PC-9 (cell line): Measurements from ENCODE around the gene PDSS1. TPM values are rescaled to one million over a fixed set of nuclear protein-coding genes. Genes with fewer than 3 reads are reported as not detected.

Experiments used
- BruUV-seq: library from RNA; stranded (reverse); fragments of 400-500 nt; replicated peaks from 2 replicates; lab custom pipeline; 2021; lab: Mats Ljungman, UMichigan
- CTCF ChIA-PET: fragments of 300-600 bp; sonication (Branson Sonifier 250); formaldehyde crosslinking; loops from one replicate; lab custom pipeline; 2022; ENCODE audit warnings: antibody characterized with exemption; lab: Charles Lee
- POLR2A ChIA-PET: fragments of 300-600 bp; sonication (Branson Sonifier 250); formaldehyde crosslinking; loops from one replicate; lab custom pipeline; 2022; ENCODE audit warnings: antibody characterized with exemption; ENCODE audit not compliant: unreplicated experiment; lab: Charles Lee
- DNase-seq, 2 experiments: peaks; one replicate each; pipeline versions ENCODE4 v3.0.0 to v3.0.0-alpha.2; 2015 to 2022; ENCODE audit warnings: mixed read lengths in 1 of 2
- H2AFZ ChIP-seq: fragments of 200-600 bp; sonication (generic); 2 replicates; pipeline ENCODE4 v1.8.1; 2017; ENCODE audit warnings: antibody characterized with exemption
- H3F3A ChIP-seq: fragments of 200-600 bp; sonication (generic); 2 replicates; pipeline ENCODE4 v1.8.1; 2017; ENCODE audit warnings: antibody characterized with exemption, mild to moderate bottlenecking, low read depth; ENCODE audit not compliant: insufficient read depth
- H3K27ac ChIP-seq: fragments of 200-600 bp; sonication (generic); 2 replicates; pipeline ENCODE4 v1.6.1; 2016; ENCODE audit warnings: mixed run types
- H3K27me3 ChIP-seq: fragments of 200-600 bp; sonication (generic); 2 replicates; pipeline ENCODE4 v1.6.1; 2016; ENCODE audit warnings: low read depth, mixed run types; ENCODE audit not compliant: insufficient read depth
- H3K36me3 ChIP-seq: fragments of 200-600 bp; sonication (generic); 2 replicates; pipeline ENCODE4 v1.6.1; 2016; ENCODE audit warnings: low read depth, mixed run types
- H3K4me1 ChIP-seq: fragments of 200-600 bp; sonication (generic); replicated peaks from 2 replicates; pipeline ENCODE4 v1.6.1; 2016; ENCODE audit warnings: mixed run types; ENCODE audit not compliant: insufficient read depth
- H3K4me2 ChIP-seq: fragments of 200-600 bp; sonication (generic); 2 replicates; pipeline ENCODE4 v1.6.1; 2017; ENCODE audit warnings: mixed run types
- H3K4me3 ChIP-seq: fragments of 200-600 bp; sonication (generic); 2 replicates; pipeline ENCODE4 v1.6.1; 2016; ENCODE audit warnings: mixed run types
- H3K79me2 ChIP-seq: fragments of 200-600 bp; sonication (generic); 2 replicates; pipeline ENCODE4 v1.6.1; 2017; ENCODE audit warnings: low read depth, mixed run types
- H3K9me2 ChIP-seq: fragments of 200-600 bp; sonication (generic); 2 replicates; pipeline ENCODE4 v1.8.1; 2017; ENCODE audit warnings: mild to moderate bottlenecking; ENCODE audit not compliant: insufficient read depth
- H3K9me3 ChIP-seq: fragments of 200-600 bp; sonication (generic); 2 replicates; pipeline ENCODE4 v1.8.1; 2016; ENCODE audit warnings: low read depth; ENCODE audit not compliant: insufficient read depth
- H4K20me1 ChIP-seq: fragments of 200-600 bp; sonication (generic); 2 replicates; pipeline ENCODE4 v1.8.1; 2017; ENCODE audit not compliant: insufficient read depth
- EZH2 ChIP-seq: fragments of 200-600 bp; sonication (generic); IDR thresholded peaks from 2 replicates; pipeline ENCODE4 v1.8.0; 2017; ENCODE audit warnings: antibody characterized with exemption, low read depth
- intact Hi-C: fragments of 100-400 bp; cut with micrococcal nuclease; formaldehyde crosslinking; loops from one replicate; pipeline ENCODE4 v1.10.0; 2022; ENCODE audit not compliant: unreplicated experiment
- total RNA-seq: library from RNA; stranded (reverse); gene quantifications from 2 replicates; pipeline ENCODE4 v1.2.3, GENCODE V29; 2021
- TF ChIP-seq, protein P1 (sequence below): fragments of 200-600 bp; sonication (generic); conservative IDR thresholded peaks from 2 replicates; pipeline ENCODE4 v1.6.1; 2017; ENCODE audit warnings: mixed run types, antibody characterized with exemption, mild to moderate bottlenecking, moderate library complexity

Gene PDSS1
- total RNA-seq, 1 experiment from 2014 or later = 5.6 TPM

GRCh38 chr10:26703974-26704373 lies 6.5 kb downstream of the PDSS1 start:
- no peak for TF ChIP-seq EZH2
- TF ChIP-seq, protein P1, sequence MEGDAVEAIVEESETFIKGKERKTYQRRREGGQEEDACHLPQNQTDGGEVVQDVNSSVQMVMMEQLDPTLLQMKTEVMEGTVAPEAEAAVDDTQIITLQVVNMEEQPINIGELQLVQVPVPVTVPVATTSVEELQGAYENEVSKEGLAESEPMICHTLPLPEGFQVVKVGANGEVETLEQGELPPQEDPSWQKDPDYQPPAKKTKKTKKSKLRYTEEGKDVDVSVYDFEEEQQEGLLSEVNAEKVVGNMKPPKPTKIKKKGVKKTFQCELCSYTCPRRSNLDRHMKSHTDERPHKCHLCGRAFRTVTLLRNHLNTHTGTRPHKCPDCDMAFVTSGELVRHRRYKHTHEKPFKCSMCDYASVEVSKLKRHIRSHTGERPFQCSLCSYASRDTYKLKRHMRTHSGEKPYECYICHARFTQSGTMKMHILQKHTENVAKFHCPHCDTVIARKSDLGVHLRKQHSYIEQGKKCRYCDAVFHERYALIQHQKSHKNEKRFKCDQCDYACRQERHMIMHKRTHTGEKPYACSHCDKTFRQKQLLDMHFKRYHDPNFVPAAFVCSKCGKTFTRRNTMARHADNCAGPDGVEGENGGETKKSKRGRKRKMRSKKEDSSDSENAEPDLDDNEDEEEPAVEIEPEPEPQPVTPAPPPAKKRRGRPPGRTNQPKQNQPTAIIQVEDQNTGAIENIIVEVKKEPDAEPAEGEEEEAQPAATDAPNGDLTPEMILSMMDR = no peak
- H3K9me3 ChIP-seq = no peaks in the 10 kb centered on the region
- no peak overlapping the region for H3K4me2 ChIP-seq
- intact Hi-C loops = no loop called here
- no peaks in the 10 kb centered on the region for H3K36me3 ChIP-seq
- H3K9me2 ChIP-seq = no peaks in the 10 kb centered on the region
- peaks cover 9% of the 10 kb centered on the region; the same call in 1 of the 2 replicates for H3K79me2 ChIP-seq
- no peak overlapping the region for H2AFZ ChIP-seq
- no peak overlapping the region for H3K27ac ChIP-seq
- no peak for DNase-seq
- no peaks in the 10 kb centered on the region for H3K4me1 ChIP-seq
- no peaks in the 10 kb centered on the region for H3K27me3 ChIP-seq
- BruUV-seq = no TSS peak
- POLR2A ChIA-PET = no interaction called here
- H4K20me1 ChIP-seq = no peaks in the 10 kb centered on the region
- H3F3A ChIP-seq = no peaks in the 10 kb centered on the region
- H3K4me3 ChIP-seq = no peak overlapping the region
- CTCF ChIA-PET = no interaction called here

- no peaks in the 10 kb centered on the region for H3K36me3 ChIP-seq
- ChIA-PET CTCF (no interaction called here), POLR2A (no interaction called here)
- intact Hi-C loops = no loop called here
- H3K4me2 ChIP-seq = no peak overlapping the region
- no peaks in the 10 kb centered on the region for H3F3A ChIP-seq
- H3K27ac ChIP-seq = no peak overlapping the region
- H3K9me2 ChIP-seq = no peaks in the 10 kb centered on the region
- BruUV-seq = no TSS peak
- no peak overlapping the region for H2AFZ ChIP-seq
- TF ChIP-seq EZH2 = no peak
- TF ChIP-seq, protein P1 = no peak
- no peak for DNase-seq
- H4K20me1 ChIP-seq = no peaks in the 10 kb centered on the region
- no peaks in the 10 kb centered on the region for H3K27me3 ChIP-seq
- H3K79me2 ChIP-seq = no peaks in the 10 kb centered on the region
- no peaks in the 10 kb centered on the region for H3K9me3 ChIP-seq
- H3K4me3 ChIP-seq = no peak overlapping the region
- no peaks in the 10 kb centered on the region for H3K4me1 ChIP-seq
Measured at GRCh38 chr10:26706206-26706605, 8.7 kb downstream of the PDSS1 start.

- H3K79me2 ChIP-seq = no peaks in the 10 kb centered on the region
- H3K4me3 ChIP-seq = no peak overlapping the region
- H3K27me3 ChIP-seq = no peaks in the 10 kb centered on the region
- H2AFZ ChIP-seq = no peak overlapping the region
- no TSS peak for BruUV-seq
- no peak for DNase-seq
- H3K27ac ChIP-seq = no peak overlapping the region
- ChIA-PET CTCF (no interaction called here), POLR2A (no interaction called here)
- H3K36me3 ChIP-seq = no peaks in the 10 kb centered on the region
- H3K9me2 ChIP-seq = no peaks in the 10 kb centered on the region
- H3K4me1 ChIP-seq = no peaks in the 10 kb centered on the region
- H3K4me2 ChIP-seq = no peak overlapping the region
- TF ChIP-seq, protein P1 = no peak
- no peaks in the 10 kb centered on the region for H3F3A ChIP-seq
- intact Hi-C loops = no loop called here
- no peaks in the 10 kb centered on the region for H3K9me3 ChIP-seq
- H4K20me1 ChIP-seq = no peaks in the 10 kb centered on the region
Measured at GRCh38 chr10:26706936-26707335, 9.4 kb downstream of the PDSS1 start.
